NCI-H748 treated with DMSO at 0.1 percent for 48 hours (cell line): ENCODE results near the gene PDE4A.
"Not testable (repeated sequence)": the region's sequence is repeated elsewhere in the genome, so short reads cannot be mapped to it uniquely, and the experiment has no call there.

Source experiments
- DNase-seq: peaks from one replicate; lab custom pipeline; 2025; lab: John Stamatoyannopoulos, UW

PDE4A gene

DNA sequence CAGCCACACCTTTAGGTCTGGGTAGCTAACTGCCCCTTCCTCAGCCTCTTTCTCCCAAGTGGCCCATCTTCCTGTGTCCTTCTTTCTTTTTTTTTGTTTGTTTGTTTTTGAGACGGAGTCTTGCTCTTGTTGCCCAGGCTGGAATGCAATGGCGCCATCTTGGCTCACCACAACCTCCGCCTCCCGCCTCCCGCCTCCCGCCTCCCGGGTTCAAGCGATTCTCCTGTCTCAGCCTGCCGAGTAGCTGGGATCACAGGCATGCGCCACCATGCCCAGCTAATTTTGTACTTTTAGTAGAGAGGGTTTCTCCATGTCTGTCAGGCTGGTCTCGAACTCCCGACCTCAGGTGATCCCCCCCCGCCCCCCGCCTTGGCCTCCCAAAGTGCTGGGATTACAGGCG lies 41.7 kb downstream of the PDE4A start:
- not testable (repeated sequence) for DNase-seq

DNA sequence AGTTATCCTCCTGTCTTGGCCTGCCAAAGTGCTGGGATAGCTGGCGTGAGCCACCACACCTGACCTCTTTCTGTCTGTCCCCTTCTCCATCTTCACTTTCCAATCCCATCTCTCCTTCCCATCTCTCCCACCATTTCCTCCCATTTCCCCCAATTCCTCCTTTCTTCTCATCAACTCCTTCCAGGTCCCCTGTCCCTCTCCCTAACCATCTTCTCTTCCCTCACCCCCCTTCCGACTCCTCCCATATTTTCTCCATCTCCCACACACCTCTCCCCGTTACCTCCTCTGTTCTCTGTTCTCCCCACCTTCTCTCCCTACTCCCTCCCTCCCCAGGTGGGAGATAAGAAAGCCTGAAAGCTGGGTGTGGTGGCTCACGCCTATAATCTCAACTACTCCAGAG lies 42.2 kb downstream of the PDE4A start:
- DNase-seq, result no peak

DNA sequence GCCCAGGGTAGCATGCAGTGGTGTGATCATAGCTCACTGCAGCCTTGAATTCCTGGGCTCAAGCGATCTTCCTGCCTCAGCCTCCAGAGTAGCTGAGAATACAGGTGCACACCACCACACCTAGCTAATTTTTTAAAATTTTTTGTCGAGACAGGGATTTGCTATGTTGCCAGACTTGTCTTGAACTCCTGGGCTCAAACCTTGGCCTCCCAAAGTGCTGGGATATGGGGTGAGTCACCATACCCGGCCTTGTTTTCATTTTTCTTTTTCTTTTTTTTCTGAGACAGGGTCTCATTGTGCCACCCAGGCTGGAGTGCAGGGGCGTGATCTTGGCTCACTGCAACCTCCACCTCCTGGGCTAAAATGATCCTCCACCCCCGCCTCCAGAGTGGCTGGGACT lies 44.1 kb downstream of the PDE4A start:
- no peak for DNase-seq

DNA sequence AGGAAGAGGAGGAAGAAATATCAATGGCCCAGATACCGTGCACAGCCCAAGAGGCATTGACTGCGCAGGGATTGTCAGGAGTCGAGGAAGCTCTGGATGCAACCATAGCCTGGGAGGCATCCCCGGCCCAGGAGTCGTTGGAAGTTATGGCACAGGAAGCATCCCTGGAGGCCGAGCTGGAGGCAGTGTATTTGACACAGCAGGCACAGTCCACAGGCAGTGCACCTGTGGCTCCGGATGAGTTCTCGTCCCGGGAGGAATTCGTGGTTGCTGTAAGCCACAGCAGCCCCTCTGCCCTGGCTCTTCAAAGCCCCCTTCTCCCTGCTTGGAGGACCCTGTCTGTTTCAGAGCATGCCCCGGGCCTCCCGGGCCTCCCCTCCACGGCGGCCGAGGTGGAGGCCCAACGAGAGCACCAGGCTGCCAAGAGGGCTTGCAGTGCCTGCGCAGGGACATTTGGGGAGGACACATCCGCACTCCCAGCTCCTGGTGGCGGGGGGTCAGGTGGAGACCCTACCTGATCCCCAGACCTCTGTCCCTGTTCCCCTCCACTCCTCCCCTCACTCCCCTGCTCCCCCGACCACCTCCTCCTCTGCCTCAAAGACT lies 46.9 kb downstream of the PDE4A start:
- DNase-seq, result no peak

DNA sequence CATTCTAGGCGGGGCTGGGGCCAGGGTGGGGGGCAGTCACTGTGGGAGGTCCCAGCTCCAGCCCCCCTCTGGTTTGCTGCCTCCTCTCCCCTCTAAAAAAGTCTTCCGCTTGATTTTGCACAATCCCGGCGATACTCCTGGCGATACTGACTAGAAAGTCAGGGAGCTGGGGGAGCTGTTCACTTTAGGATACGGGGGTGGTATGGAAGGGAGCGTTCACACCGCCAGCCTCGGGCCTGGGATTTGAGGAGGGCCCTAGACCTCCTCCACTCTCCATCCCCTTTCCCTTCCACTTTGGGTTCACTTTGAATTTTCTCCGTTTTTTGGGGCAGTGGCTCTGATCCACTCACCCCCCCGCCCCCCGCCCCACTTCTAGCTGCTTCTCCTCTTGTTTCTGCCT lies 47.8 kb downstream of the PDE4A start:
- DNase-seq, result no peak

DNA sequence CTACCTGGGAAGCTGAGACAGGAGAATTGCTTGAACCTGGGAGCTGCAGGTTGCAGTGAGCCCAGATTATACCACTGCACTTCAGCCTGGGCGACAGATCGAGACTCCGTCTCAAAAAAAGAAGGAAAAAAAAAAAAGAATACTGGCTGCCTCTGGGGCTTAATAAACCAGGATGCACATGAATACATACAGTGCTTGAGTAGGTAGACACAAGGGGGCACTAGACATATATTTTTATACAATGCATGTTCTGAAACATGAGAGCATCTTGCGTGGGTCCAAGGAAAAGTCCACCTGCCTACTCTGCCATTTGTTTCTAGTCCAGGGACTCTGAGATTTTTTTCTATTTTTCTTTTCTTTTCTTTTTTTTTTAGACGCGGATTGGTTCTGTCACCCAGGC lies 51.6 kb downstream of the PDE4A start:
- no peak for DNase-seq

DNA sequence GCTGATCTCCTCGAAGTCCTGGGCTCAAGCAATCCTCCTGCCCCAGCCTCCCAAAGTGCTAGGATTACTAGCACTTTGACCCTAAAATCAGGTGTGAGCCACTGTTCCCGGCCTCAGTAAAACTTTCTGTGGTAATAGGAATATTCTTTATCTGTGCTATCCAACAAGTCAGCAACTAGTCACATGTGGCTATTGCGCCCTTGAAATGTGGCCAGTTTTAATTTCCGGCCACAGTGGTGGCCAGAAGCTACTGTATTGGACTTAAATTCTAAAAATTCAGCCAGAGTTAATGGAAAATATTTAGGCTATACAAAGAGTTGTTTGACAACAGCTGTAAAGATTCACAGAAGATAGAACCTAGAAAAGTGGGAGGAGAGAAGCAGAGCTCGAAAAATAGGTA lies 52.9 kb downstream of the PDE4A start:
- no peak for DNase-seq

DNA sequence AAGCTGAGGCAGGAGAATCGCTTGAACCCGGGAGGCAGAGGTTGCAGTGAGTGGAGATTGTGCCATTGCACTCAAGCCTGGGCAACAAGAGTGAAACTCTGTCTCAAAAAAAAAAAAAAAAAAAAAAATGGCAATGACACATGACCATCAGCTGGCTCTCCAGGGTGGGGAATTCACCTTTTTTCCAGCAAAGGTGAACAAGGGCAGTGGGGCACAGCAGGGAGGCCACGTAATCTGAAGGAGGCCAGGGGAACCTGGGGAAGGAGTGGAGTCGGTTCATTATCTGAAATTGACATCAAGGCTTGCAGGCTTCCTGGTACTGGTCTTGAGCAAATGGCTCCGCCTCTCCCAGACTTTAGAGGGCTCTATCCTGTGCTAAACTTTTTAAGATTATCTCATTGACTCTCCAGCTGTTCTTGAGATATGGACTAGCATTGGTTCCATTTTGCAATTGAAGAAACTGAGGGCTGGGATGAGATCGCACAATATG lies 54.7 kb downstream of the PDE4A start:
- no peak for DNase-seq

DNA sequence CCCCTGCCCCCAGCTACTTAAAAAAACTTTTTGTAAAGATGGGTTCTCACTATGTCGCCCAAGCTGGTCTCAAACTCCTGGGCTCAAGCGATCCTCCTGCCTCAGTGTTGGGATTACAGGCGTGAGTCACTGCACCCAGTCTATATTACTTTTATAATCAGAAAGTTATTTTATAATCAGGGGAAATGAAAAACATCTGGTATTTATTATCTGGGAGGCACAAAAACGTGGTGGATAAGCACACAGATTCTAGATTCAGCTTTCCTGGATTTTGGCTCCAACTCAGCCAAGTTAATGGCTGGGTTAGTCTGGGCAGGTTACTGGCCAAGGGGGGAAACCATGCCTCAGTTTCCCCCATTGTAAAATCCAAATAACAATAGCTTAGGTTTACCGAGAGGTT lies 58.1 kb downstream of the PDE4A start:
- DNase-seq, result no peak

DNA sequence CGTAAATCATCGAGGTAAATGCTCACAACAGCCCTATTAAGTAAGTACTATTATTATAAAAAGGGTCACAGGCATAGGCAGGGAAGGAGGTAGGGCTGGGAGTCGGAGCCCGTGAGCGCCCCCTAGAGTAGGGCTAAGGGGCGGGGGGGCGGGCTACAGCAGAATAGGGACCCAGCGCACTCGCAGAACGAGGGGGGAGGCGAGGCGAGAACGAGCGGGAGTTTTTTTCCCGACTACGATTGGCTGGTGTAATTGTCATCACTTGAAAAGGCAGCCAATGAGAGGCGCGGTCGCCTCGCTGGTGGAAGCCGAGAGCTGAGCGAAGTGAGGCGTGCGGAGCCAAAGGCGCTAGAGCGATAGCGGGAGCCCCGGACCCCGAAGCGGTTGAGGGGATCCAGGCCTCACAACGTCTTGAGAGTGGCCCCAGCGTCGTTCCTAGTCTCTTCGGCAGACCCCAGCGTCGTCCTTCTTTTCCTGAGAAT lies 58.6 kb downstream of the PDE4A start:
- DNase-seq, result peak; percentile 33

DNA sequence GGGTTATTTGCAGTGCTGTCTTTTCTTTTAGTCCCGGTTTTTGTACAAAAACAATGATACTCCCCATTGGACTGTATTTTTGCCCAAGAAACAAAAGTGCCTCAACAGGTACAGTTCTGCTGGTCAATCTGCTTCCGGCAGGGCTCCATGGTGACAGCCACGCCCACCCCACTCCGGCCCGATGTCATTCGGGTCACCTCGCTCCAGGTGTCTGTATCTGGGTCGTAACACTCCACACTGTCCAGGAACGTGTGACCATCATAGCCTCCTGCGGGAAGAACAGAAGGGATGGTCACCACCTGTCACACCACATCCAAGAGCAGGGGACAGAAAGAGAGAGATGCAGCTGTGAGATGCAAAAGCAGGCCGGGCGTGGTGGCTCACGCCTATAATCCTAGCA lies 66.2 kb downstream of the PDE4A start:
- DNase-seq, result no peak

DNA sequence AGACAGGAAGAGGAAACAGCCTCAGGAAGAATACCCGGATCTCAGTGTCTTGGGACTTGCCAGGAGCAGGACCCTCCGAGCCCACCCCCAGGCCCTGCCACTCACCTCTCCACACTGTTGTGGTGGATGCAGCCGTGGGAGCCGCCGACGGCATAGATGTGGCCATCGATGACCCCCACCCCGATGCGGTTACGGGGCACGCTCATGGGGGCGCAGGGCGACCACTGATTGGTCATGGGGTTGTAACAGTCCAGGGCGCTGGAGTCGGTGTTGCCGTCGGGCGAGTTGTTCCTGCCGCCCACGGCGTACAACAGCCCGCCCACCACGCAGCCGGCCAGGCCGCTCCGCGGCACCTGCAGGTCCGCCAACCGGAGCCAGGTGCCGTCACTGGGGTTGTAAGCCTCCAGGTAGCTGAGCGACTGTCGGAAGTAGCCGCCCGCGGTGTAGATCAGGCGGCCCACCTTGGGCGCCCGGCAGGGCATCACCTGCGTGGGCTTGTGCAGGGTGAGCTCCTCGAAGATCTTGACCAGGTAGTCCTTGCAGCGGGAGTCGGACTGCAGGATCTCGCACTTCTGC lies 71.2 kb downstream of the PDE4A start:
- DNase-seq, result no peak

DNA sequence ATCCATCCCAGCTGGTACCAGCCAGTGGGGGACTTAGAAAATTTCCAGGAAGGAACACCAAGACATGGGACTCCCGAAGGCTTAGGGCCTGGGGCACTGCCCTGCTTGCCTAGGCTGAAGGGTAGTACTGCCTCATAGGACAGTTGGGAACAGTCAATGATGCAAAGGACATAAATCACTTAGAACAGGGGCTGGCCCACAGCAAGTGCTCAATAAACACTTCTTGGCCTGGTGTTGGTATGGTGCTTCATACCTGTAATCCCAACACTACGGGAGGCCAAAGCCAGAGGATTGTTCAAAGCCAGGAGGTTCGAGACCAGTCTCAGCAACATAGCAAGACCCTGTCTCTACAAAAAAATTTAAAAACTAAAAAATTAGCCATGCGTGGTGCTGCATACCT lies 77.0 kb downstream of the PDE4A start:
- no peak for DNase-seq

DNA sequence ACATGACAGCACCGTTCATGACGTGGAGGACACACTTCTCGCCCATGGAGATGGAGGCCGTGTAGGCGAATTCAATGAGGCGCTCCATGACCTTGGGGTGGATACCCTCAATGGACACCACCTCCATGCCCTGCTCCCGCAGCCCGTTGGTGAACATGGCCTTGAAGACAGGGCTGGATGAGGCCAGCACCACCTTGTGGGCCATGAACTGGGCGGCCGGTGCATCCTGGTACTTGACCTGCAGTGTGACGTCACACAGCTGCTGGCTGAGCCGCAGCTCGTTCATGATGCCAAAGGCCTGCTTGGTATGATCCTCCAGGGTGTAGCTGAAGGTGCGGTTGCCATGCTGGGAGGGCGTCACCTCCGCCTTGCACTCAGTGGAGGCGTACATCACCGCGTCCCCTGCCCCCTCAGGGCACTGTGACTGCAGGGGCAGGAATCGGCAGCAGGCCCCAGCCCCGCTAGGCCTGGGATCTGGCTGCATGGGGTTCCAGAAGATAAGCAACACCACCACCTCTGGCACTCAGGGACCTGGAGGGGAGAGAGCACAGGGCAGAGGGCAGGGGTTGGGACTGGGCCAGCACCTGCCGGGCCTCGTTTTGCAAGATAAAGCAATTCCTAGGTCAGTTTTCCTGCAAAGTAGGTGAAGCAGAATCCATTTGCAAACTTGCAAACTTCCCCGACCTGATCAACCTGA lies 79.4 kb downstream of the PDE4A start:
- DNase-seq, result no peak

DNA sequence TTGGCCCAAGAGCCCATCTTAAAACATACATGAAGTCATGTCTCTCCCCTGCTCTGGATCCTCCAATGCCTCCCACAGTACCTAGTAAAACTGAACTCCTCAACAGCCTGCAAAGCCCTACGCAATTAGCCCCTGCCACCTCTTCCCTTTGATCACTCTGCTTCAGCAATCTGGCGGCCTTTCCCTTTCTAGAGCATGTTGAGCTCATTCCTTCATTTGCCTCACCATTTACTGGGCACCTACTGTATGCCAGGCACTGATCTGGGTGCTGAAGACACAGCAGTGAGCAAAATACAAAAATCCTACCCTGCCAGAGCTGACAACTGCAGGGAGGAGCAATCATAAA lies 79.9 kb downstream of the PDE4A start:
- no peak for DNase-seq

DNA sequence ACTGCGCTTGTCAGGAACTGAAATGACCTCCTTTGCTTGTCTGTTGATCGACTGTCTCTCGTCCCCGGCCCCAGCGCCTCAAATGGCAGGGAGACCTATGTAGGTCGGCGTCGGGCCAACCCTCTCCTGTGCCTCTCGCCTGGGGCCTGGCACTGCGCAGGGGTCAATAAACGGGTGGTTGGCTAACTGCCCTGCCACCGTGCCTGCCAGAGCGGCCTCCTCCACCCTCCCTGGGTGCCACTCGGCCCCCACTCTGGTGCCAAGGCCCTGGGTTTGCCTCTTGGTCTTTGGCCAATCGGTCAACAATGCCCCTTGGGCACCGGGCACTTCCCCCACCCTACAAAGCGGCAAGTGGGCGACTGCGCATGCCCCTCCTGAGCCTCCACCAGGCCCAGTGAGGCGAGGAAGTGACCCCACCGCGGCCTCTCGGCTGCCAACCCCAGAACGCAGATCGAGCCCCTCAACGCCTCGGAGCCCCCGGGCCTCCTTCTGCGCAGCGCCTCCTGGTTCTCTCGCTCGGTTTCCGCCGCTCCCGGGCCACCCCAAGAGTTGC lies 81.7 kb downstream of the PDE4A start:
- DNase-seq, result peak; percentile 9

DNA sequence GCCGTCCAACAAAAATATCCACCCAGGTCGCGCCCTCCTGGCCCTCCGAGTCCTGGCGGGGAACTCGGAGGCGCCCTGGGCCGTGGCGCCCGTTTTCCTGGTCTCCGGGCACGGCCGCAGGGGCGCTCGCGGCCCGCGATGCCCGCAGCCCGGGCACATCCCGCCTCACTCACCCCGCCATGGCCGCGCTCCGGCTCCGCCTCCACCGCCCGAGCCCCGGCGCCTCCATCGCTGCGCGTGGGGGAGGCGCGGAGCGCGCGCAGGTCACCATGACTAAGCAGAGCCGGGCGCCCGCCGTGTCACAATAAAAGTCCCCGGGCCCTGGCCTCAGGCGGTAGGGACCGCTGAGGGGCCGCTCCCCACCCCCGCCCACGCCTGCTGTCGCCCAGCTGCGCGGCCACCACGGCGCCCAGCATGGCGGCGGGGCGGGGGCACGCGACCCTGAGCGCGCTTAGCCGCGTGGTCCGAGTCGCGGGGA lies 82.2 kb downstream of the PDE4A start:
- DNase-seq, result peak; percentile 56

DNA sequence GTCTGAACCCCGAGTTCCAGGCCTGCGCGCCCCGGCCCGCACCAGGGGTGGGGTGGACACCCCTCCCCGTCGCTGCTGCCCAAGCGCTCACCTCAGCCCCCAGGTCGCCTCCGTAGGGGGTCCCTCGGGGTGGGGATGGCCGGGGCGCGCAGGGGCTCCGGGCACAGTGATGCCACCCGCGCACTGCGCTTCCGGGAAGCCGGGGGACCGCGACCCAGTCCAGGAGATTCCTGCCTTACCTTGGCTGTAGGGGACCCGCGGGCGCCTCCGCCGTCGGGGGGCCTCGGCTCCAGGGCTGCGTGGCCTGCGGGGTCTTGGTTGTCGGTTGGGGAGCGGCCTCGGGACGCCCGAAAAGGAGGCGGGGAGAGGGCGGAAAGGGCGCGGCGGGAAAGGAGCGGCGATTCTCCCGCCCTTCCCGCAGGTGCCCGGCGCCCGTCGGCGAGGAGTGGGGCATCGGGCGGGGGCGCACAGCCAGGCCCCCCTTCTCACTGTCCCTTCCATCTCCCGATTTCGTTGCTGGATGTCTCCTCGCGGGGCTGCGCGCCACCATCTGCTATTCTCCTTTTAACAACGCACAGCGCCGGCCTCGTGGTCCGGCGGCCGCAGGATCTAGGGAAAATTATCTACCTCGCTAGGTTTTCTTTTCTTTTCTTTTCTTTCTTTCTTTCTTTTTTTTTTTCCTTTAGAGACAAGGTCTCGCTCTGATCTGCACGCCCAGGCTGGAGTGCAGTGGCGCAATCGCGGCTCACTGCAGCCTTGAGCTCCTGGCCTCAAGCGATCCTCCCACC lies 82.9 kb downstream of the PDE4A start, which contains the start of gene KEAP1:
Gene KEAP1, minus strand, starts transcription at position 355 of the 788 bp plus-strand sequence. CDS start 3,323 bp downstream, outside the sequence.
- no peak for DNase-seq

DNA sequence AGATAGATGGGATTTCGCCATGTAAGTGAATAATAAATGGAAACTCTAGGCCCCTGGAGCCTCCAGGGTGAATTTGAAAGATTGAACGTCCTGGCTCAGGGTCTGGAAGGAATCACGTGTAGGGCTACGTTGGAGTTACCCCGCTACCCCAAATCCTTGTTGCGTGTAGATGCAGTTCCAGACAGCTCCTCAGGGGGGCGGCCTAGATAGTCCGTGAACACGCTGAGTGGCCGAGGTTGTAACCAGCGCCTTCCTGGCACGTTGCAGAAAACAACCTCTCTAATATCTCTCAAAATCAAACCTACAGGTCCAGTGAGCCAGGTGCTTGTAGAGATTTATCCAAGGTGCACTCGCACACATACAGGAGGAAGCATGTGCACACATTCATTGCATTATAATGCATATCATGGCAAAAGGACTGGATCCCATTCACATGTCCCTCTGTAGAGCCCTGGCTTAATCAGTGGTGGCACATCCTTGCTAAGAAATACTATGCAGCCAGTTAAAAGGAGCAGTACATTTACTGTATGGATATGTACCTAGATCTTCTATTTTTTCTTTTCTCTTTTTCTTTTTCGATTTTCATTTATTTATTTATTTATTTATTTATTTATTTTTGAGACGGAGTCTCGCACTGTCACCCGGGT lies 85.4 kb downstream of the PDE4A start:
- DNase-seq, result peak; percentile 16

DNA sequence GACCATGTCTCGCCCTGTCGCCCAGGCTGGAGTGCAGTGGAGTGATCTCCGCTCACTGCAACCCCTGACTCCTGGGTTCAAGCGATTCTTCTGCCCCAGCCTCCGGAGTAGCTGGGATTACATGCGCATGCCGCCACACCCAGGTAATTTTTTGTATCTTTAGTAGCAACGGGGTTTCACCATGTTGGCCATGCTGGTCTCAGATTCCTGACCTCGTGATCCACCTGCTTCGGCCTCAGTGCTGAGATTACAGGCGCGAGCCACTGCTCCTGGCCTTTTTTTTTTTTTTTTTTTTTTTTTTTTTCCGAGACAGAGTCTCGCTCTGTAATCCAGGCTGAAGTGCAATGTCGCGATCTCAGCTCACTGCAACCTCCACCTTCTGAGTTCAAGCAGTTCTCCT lies 87.7 kb downstream of the PDE4A start:
- DNase-seq, result no peak

DNA sequence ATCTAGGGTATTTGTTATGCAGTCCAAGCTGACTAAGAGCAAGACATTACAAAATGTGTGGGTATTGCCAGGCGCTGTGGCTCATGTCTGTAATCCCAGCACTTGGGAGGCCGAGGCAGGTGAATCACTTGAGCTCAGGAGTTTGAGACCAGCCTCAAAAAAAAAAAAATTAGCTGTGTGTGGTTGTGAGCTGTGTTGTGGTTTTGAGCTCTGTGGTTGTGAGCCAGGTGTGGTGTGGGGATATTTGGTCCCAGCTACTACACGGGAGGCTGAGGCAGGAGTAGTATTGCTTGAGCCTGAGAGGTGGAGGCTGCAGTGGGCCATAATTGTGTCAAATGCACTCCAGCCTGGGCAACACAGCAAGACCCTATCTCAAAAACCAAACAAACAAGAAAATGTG lies 88.4 kb downstream of the PDE4A start:
- DNase-seq, result no peak
